NCI-H526 treated with DMSO at 0.1 percent for 48 hours (cell line): Measurements from ENCODE around the gene CHEK2.
"Not testable (repeated sequence)": the region's sequence is repeated elsewhere in the genome, so short reads cannot be mapped to it uniquely, and the experiment has no call there.

Experiments used
- DNase-seq: peaks from one replicate; lab custom pipeline; 2025; lab: John Stamatoyannopoulos, UW

CHEK2 gene

DNA sequence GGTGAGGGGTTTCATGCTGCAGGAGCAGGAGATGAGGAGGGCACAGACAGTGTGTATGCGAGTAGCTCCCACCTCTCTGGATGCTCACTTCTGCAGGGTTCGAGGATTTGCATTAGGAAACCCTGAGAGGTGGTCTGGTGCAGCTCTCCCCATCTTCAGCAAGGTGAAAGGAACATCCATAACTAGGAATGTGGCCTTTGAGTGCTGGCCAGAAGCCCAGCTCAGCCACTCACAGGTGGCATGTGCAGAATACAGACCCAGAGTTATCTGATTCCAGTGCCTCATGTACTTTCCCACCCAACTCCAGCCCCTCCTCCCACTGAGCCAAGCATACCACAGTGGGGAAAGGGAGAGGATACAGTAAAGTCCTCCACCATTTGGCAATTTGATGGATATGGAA, 51.8 kb downstream of the CHEK2 start:
- not testable (repeated sequence) for DNase-seq

DNA sequence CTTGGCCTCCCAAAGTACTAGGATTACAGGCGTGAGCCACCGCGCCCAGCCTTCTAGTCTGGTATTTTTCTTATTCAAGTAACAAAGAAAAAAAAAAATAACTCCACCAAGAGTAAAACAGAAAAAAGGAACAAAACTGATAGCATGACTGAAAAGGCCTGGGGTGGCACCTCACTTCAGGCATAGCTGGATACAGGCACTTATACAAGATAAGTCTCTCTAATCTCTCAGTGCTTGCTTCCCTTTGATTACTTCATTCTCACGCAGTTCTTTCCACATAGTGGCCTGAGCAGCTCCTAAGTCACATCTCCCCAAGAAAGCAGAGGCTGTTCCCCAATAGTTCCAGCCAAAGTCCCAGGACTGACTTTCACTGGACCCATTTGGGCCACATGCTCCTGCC, 58.7 kb downstream of the CHEK2 start:
- not testable (repeated sequence) for DNase-seq

DNA sequence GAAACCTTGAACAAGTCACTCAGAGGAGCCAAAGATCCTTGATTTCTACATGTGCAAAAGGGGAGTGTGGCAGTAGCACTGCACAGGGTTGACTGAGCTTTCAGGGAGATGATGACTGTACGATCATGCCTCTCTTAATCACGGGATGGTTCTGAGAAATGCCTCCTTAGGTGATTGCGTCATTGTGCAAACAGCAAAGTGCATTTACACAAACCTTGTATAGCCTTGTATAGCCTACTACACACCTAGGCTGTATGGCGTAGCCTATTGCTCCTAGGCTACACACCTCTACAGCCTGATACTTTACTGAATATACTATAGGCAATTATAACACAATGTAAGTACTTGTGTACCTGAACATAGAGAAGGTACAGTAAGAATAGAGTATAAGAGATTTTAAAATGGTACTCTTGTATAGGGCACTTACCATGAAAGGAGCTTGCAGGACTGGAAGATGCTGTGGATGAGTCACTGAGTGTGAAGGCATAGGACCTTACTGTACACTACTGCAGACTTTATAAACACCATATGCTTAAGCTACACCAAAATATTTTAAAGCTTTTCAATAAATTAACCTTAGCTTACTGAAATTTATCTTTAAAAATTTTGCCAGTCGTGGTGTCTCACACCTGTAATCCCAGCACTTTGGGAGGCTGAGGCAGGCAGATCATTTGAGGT, 60.7 kb downstream of the CHEK2 start:
- DNase-seq: not testable (repeated sequence)

DNA sequence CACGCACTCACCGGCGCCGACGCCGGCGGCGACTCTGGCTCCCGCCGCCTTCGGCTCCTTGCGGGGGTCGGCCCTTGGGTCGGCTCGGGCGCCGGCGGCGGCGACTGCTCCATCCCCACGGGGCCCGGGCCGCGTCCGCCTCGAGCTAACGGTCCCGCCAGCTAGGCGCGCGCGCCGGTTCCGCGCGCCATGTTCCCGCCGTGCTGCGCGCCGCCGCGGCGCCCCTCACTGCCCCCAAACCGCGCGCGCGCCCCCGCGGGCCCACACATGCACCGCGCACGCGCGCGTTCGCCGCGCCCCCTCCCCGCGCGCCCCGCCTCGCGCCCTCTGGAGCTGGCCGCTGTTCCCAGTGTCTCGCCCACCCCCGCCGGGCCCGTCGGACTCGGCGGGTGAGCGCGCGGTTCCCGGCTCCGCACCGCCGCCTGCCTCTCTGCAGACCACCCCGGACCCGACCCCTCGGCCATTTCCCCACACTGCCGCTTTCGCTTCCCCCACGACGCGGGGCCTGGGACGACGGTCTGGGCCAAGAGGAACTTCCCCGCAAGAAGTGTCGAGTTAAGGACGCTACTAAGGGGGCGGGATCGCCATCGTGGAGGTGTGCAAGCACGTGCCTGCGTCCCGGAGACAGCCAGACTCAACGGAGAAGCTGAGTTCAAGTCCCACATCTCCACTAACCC, 61.9 kb downstream of the CHEK2 start, which contains the start of gene TTC28:
TSS of gene TTC28 (minus strand) at position 230 of the 677 bp plus-strand sequence. CDS start at position 113, 117 bp downstream.
- not testable (repeated sequence) for DNase-seq

DNA sequence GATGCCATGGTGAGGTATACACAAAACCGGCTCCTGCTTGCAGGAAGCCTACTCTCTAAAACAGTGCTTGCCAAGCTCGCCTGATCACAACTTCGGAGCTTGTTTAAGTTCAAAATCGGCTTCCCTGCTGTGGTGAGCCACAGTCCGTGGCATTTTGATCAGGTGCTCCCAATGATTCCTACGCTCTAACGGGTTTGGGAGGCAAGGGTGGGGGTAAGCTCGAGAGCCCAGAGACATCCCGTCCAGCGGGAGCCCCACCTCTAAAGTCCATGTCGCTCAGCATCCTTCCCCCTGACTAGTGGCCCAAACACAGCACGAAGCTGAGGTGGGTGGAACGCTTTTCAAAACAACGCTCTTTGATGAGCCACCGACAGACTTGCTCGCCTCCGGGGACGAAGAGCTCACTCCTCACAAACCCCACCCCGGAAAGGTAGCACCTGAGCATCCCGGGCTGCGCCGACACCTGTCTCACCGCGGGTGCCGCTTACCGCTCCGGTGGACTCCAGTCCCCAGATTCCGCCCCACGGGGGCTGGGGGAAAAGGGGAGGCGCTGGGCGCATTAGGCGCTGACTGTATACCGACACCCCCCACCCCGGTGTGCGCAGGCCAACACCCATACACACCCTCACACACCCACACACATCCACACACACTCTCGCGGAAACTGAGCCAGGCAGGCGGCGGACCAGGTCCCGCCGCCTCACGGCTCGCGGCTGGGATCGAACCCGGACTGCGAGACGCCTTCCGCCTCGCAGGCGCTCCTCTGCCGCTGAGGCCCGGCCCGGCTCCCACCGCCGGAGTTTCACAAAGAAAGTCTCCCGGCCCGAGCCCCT, 62.6 kb downstream of the CHEK2 start:
- not testable (repeated sequence) for DNase-seq

DNA sequence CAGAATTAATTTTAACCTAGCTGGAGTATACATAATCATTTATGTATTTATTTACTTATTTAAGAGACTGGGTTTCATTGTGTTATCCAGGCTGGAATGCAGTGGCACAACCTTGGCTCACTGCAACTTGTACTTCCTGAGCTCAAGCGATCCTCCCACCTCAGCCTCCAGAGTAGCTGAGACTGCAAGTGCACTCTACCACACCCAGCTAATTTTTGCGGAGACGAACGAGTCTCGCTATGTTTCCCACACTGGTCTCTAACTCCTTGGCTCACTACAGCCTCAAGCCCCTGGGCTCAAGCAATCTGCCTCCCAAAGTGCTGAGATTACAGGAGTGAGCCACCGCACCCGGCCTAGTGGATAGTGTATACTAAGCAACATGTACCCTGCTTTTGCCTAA, 63.5 kb downstream of the CHEK2 start:
- not testable (repeated sequence) for DNase-seq

DNA sequence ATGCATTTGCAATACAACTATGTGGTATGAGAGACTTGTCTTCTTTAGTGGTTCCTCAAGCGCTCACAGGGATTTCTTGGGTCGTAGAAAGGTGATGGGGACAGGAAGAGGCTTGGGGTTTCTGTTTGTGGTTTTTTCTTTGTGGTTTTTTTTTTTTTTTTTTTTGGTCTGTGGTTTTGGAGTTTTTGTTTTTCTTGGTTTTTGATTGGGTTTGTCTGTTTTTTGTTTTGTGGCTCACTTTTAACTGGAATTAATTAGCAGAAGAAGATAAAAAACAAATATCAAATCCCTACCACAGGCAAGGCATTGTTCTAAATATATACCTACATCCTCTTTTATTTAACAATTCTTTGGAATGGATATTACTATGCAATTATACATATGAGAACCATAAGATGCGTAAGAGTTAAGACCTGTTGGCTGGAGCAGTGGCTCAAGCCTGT, 67.5 kb downstream of the CHEK2 start:
- DNase-seq: no peak

DNA sequence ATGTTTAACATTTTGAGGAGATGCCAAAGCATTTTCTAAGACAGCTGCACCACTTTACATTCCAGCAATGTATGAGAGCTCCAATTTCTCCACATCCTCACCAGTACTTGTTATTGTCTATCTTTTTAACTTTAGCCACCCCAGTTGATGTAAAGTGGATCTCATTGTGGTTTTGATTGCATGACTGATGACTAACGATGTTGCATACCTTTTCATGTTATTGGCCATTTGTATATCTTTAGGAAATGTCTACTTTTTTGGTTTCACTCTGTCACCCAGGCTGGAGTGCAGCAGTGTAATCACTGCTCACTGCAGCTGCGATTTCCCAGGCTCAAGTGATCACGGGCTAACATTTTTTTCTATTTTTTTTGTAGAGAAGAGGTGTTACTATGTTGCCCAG, 70.9 kb downstream of the CHEK2 start:
- DNase-seq: no peak

DNA sequence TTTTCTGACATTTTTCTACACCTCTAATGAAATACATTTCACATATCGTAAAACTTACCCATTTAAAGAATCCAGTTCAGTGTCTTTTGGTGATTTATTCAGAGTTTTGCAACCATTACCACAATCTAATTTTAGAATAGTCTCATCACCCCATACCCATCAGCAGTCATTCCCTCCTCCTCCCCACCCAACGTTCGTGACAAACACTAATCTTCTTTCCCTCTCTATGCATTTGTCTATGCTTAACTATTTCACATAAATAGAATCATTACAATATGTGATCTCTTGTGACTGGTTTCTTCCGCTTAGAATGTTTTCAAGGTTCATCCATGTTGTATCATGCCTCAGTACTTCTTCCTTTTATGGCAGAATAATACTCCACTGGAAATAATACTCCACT, 71.5 kb downstream of the CHEK2 start:
- no peak for DNase-seq

DNA sequence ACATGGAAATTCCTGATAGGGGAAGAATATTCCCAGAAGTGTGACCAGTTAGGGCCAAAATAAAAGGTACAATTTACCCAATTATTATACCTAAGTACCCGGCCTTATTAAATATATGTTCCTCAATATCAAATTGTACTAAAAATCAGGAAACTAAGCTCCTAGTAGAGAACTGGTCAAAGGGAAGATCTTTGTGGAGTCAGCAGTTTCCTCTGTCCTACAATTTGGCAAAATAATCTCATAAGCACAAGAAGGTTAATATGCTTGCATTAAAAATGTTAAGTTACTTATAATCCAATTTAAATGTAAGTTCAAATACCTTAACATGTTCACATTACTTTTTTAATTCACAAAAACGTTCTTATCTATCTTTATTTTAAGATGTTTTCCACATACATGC, 72.2 kb downstream of the CHEK2 start:
- no peak for DNase-seq

DNA sequence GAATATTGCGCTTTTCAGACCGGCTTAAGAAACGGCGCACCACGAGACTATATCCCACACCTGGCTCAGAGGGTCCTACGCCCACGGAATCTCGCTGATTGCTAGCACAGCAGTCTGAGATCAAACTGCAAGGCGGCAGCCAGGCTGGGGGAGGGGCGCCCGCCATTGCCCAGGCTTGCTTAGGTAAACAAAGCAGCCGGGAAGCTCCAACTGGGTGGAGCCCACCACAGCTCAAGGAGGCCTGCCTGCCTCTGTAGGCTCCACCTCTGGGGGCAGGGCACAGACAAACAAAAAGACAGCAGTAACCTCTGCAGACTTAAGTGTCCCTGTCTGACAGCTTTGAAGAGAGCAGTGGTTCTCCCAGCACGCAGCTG, 78.1 kb downstream of the CHEK2 start:
- not testable (repeated sequence) for DNase-seq

DNA sequence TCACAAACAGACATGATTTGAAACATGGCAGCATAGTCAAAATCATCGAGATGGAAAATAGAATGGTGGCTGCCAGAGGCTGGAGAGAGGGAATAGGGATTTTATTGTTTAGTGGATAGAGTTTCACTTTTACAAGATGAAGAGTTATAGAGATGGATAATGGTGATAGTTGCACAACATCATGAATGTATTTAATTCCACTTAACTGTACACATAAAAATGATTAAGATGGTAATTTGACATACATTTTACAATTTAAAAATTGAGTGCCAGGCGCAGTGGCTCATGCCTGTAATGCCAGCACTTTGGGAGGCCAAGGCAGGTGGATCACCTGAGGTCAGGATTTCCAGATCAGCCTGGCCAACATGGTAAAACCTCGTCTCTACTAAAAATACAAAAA, 83.2 kb downstream of the CHEK2 start:
- DNase-seq: no peak

DNA sequence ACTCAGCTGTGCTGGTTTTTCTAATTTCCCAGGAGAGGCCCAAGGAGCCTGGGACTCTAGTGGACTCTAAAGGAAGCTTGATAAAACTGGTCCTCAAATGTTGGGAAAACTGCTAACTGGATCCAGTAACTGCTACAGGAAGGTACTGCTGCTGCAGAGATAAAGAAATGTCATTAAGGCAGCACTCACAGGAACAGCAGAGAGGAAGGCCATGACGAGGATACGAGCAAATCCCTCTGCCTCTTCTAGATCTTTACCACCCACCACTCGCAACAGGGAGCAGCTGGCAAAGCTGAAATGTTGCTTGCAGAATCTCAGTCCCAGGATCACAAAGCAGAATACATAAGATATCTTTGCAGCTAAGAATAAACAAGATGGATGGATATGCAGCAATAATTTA, 85.4 kb downstream of the CHEK2 start:
- DNase-seq: no peak

DNA sequence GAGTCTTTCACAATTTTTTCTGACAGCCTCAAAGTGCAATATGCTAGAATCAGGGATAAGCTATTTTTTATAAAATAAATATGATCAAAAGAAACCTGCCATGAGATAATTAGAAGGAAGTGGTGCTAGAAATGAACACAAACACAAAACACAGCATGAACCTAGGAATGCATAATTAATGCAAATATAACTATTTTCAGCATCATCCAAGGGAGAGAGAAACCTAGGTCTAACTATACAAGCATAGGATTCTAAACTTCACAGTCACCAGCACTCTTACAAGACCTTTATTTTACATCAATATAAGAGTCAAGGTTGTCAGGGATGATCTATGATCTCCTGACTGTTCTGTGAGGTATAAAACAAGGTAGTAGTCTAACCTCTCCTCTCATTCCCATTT, 91.2 kb downstream of the CHEK2 start:
- DNase-seq: no peak

DNA sequence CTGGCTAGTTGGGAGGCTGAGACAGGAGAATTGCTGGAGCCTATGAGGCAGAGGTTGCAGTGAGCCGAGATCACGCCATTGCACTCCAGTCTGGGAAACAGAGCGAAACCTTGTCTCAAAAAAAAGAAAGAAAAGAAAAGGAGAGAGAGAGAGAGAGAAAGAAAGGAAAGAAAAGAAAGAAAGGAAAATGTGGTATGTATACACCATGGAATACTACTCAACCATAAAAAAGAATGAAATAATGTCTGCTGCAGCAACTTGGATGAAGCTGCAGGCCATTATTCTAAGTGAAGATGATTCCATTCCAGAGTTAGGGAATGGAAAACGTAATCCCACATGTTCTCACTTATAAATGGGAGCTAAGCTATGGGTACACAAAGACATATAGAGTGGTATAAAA, 92.8 kb downstream of the CHEK2 start:
- DNase-seq: no peak

DNA sequence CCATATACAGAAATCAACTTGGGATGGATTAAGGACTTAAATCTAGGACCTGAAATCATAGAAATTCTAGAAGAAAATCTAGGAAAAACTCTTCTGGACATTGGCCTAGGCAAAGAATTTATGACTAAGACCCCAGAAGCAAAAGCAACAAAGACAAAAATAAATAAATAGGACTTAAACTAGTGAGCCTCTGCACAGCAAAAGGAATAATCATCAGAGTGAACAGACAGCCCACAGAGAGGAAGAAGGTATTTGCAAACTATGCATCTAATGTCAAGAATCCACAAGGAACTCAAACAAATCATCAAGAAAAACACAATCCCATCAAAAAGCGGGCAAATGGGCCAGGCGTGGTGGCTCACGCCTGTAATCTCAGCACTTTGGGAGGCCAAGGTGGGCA, 94.4 kb downstream of the CHEK2 start:
- no peak for DNase-seq

DNA sequence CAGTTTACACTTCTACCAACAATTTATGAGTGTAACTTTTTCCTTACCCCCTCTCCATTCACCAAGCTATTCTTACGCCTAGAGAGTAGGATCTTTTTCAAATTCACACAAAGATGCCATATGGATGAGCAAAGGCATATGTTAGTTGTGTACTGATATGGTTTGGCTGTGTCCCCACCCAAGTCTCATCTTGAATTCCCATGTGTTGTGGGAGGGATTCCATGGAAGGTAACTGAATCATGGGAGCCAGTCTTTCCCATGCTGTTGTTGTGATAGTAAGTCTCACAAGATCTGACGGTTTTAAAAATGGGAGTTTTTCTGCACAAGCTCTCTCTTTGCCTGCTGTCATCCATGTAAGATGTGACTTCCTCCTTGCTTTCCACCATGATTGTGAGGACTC, 102.3 kb downstream of the CHEK2 start:
- no peak for DNase-seq
